Measurements from ENCODE around the gene RAB30.

Gene RAB30

GRCh38 chr11:82996966-82997606 lies 74.6 kb downstream of the RAB30 start:
- TF ChIP-seq CTCF (IDR thresholded peaks at IDR 0.05) = no peak

- TF ChIP-seq CTCF (IDR thresholded peaks at IDR 0.05) = no peak
These were observed 75.8 kb downstream of the RAB30 start for GRCh38 chr11:82995754-82996398.

- TF ChIP-seq CTCF (IDR thresholded peaks at IDR 0.05) = no peak
These were observed 76.5 kb downstream of the RAB30 start for GRCh38 chr11:82995235-82995634.

- TF ChIP-seq CTCF (IDR thresholded peaks at IDR 0.05) = no peak
These were observed 77.0 kb downstream of the RAB30 start for GRCh38 chr11:82994604-82995230.

- no peak for TF ChIP-seq CTCF (IDR thresholded peaks at IDR 0.05)
These were observed 79.5 kb downstream of the RAB30 start for GRCh38 chr11:82992223-82992622.

GRCh38 chr11:82989628-82990404 lies 81.9 kb downstream of the RAB30 start:
- no peak for TF ChIP-seq CTCF (IDR thresholded peaks at IDR 0.05)

GRCh38 chr11:82988936-82989627 lies 82.6 kb downstream of the RAB30 start:
- TF ChIP-seq CTCF (IDR thresholded peaks at IDR 0.05) = no peak

Data from LNCAP (cell line).